ENCODE results near the gene ATXN2. TPM values are rescaled to one million over a fixed set of nuclear protein-coding genes. Genes with fewer than 3 reads are reported as not detected.
"Not testable (repeated sequence)": the region's sequence is repeated elsewhere in the genome, so short reads cannot be mapped to it uniquely, and the experiment has no call there.

ATXN2 gene
- total RNA-seq (2014; rRNA removed; shearing (Covaris generic)), result 11.3 and 22.7 TPM in 2 replicates

GRCh38 chr12:111598637-111599452 is at the start of gene ATXN2:
TSS of gene ATXN2 (minus strand) at chr12:111599315. CDS start at chr12:111599034, 281 bp downstream.
- in situ Hi-C loops (cut with HindIII; ENCODE audit: low sequenced_read_pairs), result loop anchor here (25.0 kb wide), 1 partner anchor 88 kb away; the partner anchor contains the start of genes ACAD10 and BRAP
- DNase-seq (ENCODE audit: low spot score), result peak; percentile 61

GRCh38 chr12:111645433-111645832 is 46.3 kb upstream of the ATXN2 start:
- DNase-seq (ENCODE audit: low spot score), result no peak
- in situ Hi-C loops (cut with HindIII; ENCODE audit: low sequenced_read_pairs), result no loop called here

GRCh38 chr12:111643427-111643826 is 44.3 kb upstream of the ATXN2 start:
- in situ Hi-C loops (cut with HindIII; ENCODE audit: low sequenced_read_pairs), result no loop called here
- DNase-seq (ENCODE audit: low spot score), result no peak

GRCh38 chr12:111642681-111643426 is 43.7 kb upstream of the ATXN2 start:
- DNase-seq (ENCODE audit: low spot score), result no peak
- in situ Hi-C loops (cut with HindIII; ENCODE audit: low sequenced_read_pairs), result no loop called here

- in situ Hi-C loops (cut with HindIII; ENCODE audit: low sequenced_read_pairs), result no loop called here
- DNase-seq (ENCODE audit: low spot score), result peak; percentile 73
Measured at GRCh38 chr12:111640506-111640905, 41.4 kb upstream of the ATXN2 start.

GRCh38 chr12:111638556-111638955 is 39.4 kb upstream of the ATXN2 start:
- in situ Hi-C loops (cut with HindIII; ENCODE audit: low sequenced_read_pairs), result no loop called here

GRCh38 chr12:111636209-111636945 is 37.3 kb upstream of the ATXN2 start:
- peak; percentile 79 for DNase-seq (ENCODE audit: low spot score)
- in situ Hi-C loops (cut with HindIII; ENCODE audit: low sequenced_read_pairs), result no loop called here

More at GRCh38 chr12:111638556-111638955, 39.4 kb upstream of the ATXN2 start:
- no peak for DNase-seq (ENCODE audit: low spot score)

GRCh38 chr12:111635524-111635923 is 36.4 kb upstream of the ATXN2 start:
- in situ Hi-C loops (cut with HindIII; ENCODE audit: low sequenced_read_pairs), result no loop called here
- no peak for DNase-seq (ENCODE audit: low spot score)

GRCh38 chr12:111628505-111629260 is 29.6 kb upstream of the ATXN2 start:
- in situ Hi-C loops (cut with HindIII; ENCODE audit: low sequenced_read_pairs), result no loop called here

GRCh38 chr12:111626230-111626629 is 27.1 kb upstream of the ATXN2 start:
- no peak for DNase-seq (ENCODE audit: low spot score)
- in situ Hi-C loops (cut with HindIII; ENCODE audit: low sequenced_read_pairs), result no loop called here

More at GRCh38 chr12:111628505-111629260, 29.6 kb upstream of the ATXN2 start:
- DNase-seq (ENCODE audit: low spot score), result no peak

GRCh38 chr12:111624540-111624939 is 25.4 kb upstream of the ATXN2 start:
- no peak for DNase-seq (ENCODE audit: low spot score)
- in situ Hi-C loops (cut with HindIII; ENCODE audit: low sequenced_read_pairs), result no loop called here

- in situ Hi-C loops (cut with HindIII; ENCODE audit: low sequenced_read_pairs), result not testable (repeated sequence)
Measured at GRCh38 chr12:111617841-111618240, 18.7 kb upstream of the ATXN2 start.

GRCh38 chr12:111616177-111616623 is 17.1 kb upstream of the ATXN2 start:
- in situ Hi-C loops (cut with HindIII; ENCODE audit: low sequenced_read_pairs), result no loop called here

More at GRCh38 chr12:111617841-111618240, 18.7 kb upstream of the ATXN2 start:
- DNase-seq (ENCODE audit: low spot score), result not testable (repeated sequence)

GRCh38 chr12:111607239-111607638 is 8.1 kb upstream of the ATXN2 start:
- in situ Hi-C loops (cut with HindIII; ENCODE audit: low sequenced_read_pairs), result no loop called here
- DNase-seq (ENCODE audit: low spot score), result no peak

More at GRCh38 chr12:111616177-111616623, 17.1 kb upstream of the ATXN2 start:
- DNase-seq (ENCODE audit: low spot score), result no peak

GRCh38 chr12:111606767-111607230 is 7.7 kb upstream of the ATXN2 start:
- in situ Hi-C loops (cut with HindIII; ENCODE audit: low sequenced_read_pairs), result no loop called here
- DNase-seq (ENCODE audit: low spot score), result no peak

- DNase-seq (ENCODE audit: low spot score), result no peak
- in situ Hi-C loops (cut with HindIII; ENCODE audit: low sequenced_read_pairs), result no loop called here
Measured at GRCh38 chr12:111605911-111606766, 7.0 kb upstream of the ATXN2 start.

GRCh38 chr12:111602857-111603256 is 3.7 kb upstream of the ATXN2 start:
- in situ Hi-C loops (cut with HindIII; ENCODE audit: low sequenced_read_pairs); DNase-seq (ENCODE audit: low spot score): not testable (repeated sequence)

GRCh38 chr12:111602348-111602747 is 3.2 kb upstream of the ATXN2 start:
- in situ Hi-C loops (cut with HindIII; ENCODE audit: low sequenced_read_pairs), result no loop called here

More at GRCh38 chr12:111602348-111602747, 3.2 kb upstream of the ATXN2 start:
- DNase-seq (ENCODE audit: low spot score), result no peak

Measured in G401 (cell line).